ENCODE data around the gene PRR23C. TPM values are rescaled to one million over a fixed set of nuclear protein-coding genes. Genes with fewer than 3 reads are reported as not detected.

The PRR23C gene
- total and polyA plus RNA-seq, 2 experiments from 2014 or later, result not detected

DNA sequence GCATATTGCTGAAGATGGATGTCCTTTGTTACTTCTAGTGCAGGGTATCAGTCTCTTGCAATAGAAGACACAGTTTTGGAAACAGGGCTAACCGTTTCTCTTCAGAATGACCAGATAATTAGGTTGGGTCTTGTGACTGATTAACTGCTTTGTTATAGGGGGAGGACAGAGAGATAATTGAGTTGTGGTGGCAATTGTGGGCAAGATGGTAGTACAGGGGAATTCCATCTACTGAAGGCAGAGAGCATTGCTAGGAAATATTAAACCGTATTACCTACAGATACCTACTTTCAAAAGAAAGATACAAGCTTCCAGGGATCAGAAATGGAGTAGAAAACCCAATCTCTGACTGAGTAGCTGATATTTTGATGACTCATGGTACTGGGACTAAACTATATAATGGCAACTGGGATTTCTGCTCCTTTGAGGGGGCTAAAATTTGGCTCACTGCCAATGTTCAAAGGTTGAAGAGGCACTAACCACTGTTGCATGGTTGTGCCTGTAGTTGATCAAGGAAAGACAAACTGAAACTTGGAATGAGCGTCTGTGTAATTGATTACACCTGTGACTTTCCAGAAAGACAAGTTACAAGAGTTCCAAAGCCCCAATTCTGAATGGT, 28.2 kb downstream of the PRR23C start:
- no peaks in the 10 kb centered on the region for H3K9me3 ChIP-seq (ENCODE audit: low read depth)
- no peak overlapping the region for H3K4me3 ChIP-seq
- no peak overlapping the region for H3K27ac ChIP-seq
- TF ChIP-seq CTCF (IDR thresholded peaks at IDR 0.05; ENCODE audit: low read depth, low read length), result no peak
- H3K4me1 ChIP-seq (ENCODE audit: low read depth), result no peaks in the 10 kb centered on the region
- no peaks in the 10 kb centered on the region for H3K27me3 ChIP-seq
- no peak for DNase-seq (ENCODE audit: low read depth in 1 of 2, low spot score in 1 of 2)
- no peaks in the 10 kb centered on the region for H3K36me3 ChIP-seq

DNA sequence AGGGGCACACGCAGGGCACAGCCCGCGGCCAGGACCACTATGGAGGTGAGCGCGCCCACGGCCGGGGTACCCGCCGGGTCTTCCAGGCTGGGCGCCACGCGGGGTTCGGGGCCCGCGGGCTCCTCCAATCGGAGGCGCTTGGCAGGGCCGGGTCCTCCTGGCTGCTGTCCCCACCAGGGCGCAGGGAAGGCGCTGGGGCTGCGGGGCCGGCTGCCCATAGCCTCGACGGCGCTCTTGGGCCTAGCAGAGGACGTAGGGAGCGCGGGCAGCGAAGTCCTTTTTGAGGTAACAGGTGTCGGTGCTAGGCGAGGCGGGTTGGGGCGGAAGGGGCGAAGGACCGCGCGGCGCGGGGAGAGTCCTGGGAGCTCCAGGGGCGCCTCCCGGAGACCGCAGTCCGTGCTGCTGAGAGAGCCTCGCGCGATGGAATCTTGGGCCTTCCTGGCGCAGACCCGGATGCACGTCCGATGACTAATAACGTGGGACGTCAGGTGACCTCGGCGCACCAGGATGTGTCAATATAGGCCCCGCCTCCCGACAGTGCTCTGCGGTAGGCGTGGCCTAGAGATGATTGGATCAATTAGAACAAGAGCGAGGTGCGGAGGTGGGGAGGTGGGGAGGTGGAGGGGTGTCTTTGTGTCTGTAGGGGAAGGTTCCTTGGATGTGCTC, 38.5 kb downstream of the PRR23C start, which contains the start of gene PRR23A:
Gene PRR23A, minus strand, starts transcription at position 218 of the 666 bp plus-strand sequence. Its CDS starts 0 bp downstream, at position 218.
- no peaks in the 10 kb centered on the region for H3K36me3 ChIP-seq
- H3K4me1 ChIP-seq (ENCODE audit: low read depth), result no peaks in the 10 kb centered on the region
- no peak within 1 kb of the TSS for H3K4me3 ChIP-seq
- no peaks in the 10 kb centered on the region for H3K27me3 ChIP-seq
- no peak for DNase-seq (ENCODE audit: low read depth in 1 of 2, low spot score in 1 of 2)
- no peak within 1 kb of the TSS for H3K27ac ChIP-seq
- TF ChIP-seq CTCF (IDR thresholded peaks at IDR 0.05; ENCODE audit: low read depth, low read length), result no peak
- no peaks in the 10 kb centered on the region for H3K9me3 ChIP-seq (ENCODE audit: low read depth)

DNA sequence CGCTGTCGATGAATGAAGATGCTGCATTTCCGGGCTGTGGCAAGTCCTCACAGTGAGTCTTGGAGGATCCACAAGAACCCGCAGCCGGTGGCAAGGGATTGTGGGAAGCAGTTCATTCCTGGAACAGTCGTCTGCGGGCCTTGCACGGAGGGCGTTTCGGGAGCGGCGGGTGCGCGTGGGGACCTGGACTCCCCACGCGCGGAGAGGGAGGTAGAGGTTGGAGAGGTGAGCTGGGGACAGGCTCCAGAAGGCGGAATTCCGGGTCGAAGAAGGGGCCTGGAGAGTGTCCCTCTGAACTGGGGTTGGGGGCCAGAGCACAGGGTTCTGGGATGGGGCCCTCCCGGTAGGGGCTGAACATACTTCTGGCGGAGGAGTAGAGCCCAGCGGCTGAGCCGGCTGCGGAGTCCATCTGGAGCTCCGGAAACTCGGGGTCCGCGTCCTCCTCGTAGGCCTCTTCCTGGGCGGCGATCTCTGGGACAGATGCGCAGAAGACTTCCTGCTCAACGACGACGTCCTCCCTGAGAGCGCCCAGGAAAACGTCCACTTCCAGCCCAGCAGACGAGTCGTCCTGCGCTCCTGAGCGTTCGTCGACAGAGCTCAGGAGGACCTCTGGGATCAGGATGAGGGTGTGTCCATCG, 39.2 kb downstream of the PRR23C start:
- DNase-seq (ENCODE audit: low read depth in 1 of 2, low spot score in 1 of 2), result no peak
- TF ChIP-seq CTCF (IDR thresholded peaks at IDR 0.05; ENCODE audit: low read depth, low read length), result no peak
- Histone ChIP-seq H3K4me1 (ENCODE audit: low read depth) (no peaks in the 10 kb centered on the region), H3K36me3 (no peaks in the 10 kb centered on the region), H3K9me3 (ENCODE audit: low read depth) (no peaks in the 10 kb centered on the region), H3K27ac (no peak overlapping the region), H3K4me3 (no peak overlapping the region), H3K27me3 (no peaks in the 10 kb centered on the region)

GRCh38 chr3:138995706-138996105, 49.0 kb downstream of the PRR23C start:
- Histone ChIP-seq H3K9me3 (ENCODE audit: low read depth) (no peaks in the 10 kb centered on the region), H3K27me3 (peaks cover 24% of the 10 kb centered on the region), H3K4me1 (ENCODE audit: low read depth) (no peaks in the 10 kb centered on the region), H3K36me3 (no peaks in the 10 kb centered on the region), H3K4me3 (no peak overlapping the region), H3K27ac (no peak overlapping the region)
- no peak for DNase-seq (ENCODE audit: low read depth in 1 of 2, low spot score in 1 of 2)
- TF ChIP-seq CTCF (IDR thresholded peaks at IDR 0.05; ENCODE audit: low read depth, low read length), result no peak

Other genes with a start within 250 kb of the PRR23C start
- 6.5 and 8.1 TPM in 2 replicates for gene PIK3CB, start 210.0 kb downstream of the PRR23C start, total RNA-seq
- gene PIK3CB, start 210.0 kb downstream of the PRR23C start, polyA plus RNA-seq, result 12.4 and 12.6 TPM in 2 replicates
- gene FOXL2, start 97.8 kb downstream of the PRR23C start, total RNA-seq, result 0.25 TPM in 1 of 2 replicates, not detected in the other
- gene FOXL2, start 97.8 kb downstream of the PRR23C start, polyA plus RNA-seq, result not detected in 2 replicates
- gene FOXL2NB, start 97.7 kb downstream of the PRR23C start, total RNA-seq, result 0.11 TPM in 1 of 2 replicates, not detected in the other
- gene FOXL2NB, start 97.7 kb downstream of the PRR23C start, polyA plus RNA-seq, result not detected in 2 replicates
- gene PRR23A, start 38.6 kb downstream of the PRR23C start, total RNA-seq, result not detected in 2 replicates
- not detected in 2 replicates for gene PRR23A, start 38.6 kb downstream of the PRR23C start, polyA plus RNA-seq
- gene PRR23B, start 24.0 kb downstream of the PRR23C start, total RNA-seq, result not detected in 2 replicates
- gene PRR23B, start 24.0 kb downstream of the PRR23C start, polyA plus RNA-seq, result not detected in 2 replicates

Data from cardiac muscle cell (in vitro differentiated cells and primary cell).